H1 (cell line): Measurements from ENCODE around the gene MFRP. TPM values are rescaled to one million over a fixed set of nuclear protein-coding genes. Genes with fewer than 3 reads are reported as not detected.

Source experiments
- CHD1 ChIP-seq: IDR thresholded peaks from 2 replicates; pipeline ENCODE4 v1.6.1; 2012; ENCODE audit warnings: low read depth, low read length, improper control_type of control experiment
- RNF2 ChIP-seq: fragments of 200-900, 300-1000 bp; sonication (generic); IDR thresholded peaks from 2 replicates; pipeline ENCODE4 v1.7.1; 2016; ENCODE audit warnings: borderline replicate concordance, low read depth, mild to moderate bottlenecking, antibody characterized with exemption, low read length; ENCODE audit not compliant: poor library complexity, severe bottlenecking; ENCODE audit errors: missing control alignments
- polyA plus RNA-seq, 7 experiments: library from polyadenylated mRNA; depleted of rRNA in 3 of 7; stranded (reverse) in 5 of 7; unstranded in 2 of 7; fragments of >200 nt in 5 of 7; fragments of 200-250 nt in 2 of 7; gene quantifications; 1 replicate in 5 of 7; 2 replicates in 1 of 7; 4 replicates in 1 of 7; pipeline versions ENCODE4 v1.2.1 to v1.2.3, GENCODE V29; 2011 to 2013; ENCODE audit warnings: missing spikeins in 2 of 7, mixed read lengths in 2 of 7
- total RNA-seq: library from RNA; stranded (reverse); fragmentation: NEBNext Ultra II Directional; extraction: Animal tissue kit (Norgen Biotek cat#: 25700); gene quantifications from 2 replicates; pipeline ENCODE4 v1.2.1, GENCODE V29; 2021

Gene MFRP
- total and polyA plus RNA-seq, 2 of the 8 experiments (the other 6 are each of a cell fraction or from before 2014, with no cell fraction given), result 0.02 TPM; not detected in 1

- TF ChIP-seq RNF2, result no peak
- TF ChIP-seq CHD1, result no peak
Observed at GRCh38 chr11:119361941-119362725, 15.6 kb upstream of the MFRP start (continued).
